Measurements from ENCODE around the gene MAT2A. TPM values are rescaled to one million over a fixed set of nuclear protein-coding genes. Genes with fewer than 3 reads are reported as not detected.

The MAT2A gene
- polyA plus RNA-seq, 1 experiment = 409 TPM

DNA sequence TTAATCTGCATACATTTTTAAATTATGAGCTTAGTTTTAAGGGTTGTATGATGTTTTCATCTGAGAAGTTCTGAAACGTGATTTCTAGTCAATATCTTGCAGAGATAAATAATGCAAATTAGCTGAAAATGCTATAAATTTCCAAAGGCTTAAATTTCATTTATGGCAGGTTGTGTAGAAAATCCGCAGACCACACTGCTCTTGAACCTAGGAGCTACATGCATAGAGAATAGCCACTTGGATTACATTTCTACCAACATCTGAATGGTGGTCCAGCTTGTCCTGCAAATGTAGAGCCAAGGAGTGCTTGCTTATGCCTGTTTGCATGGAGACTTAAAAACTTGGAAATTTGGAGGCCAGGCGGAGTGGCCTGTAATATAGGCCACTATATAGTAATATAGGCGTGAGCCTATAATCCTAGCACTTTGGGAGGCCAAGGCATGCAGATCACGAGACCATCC is 6.8 kb downstream of the MAT2A start:
- ChIA-PET POLR2A (interaction anchor here (0.7 to 1.8 kb wide), 5 partner anchors 11 to 129 kb away, joined by 3 to 12 read pairs (median 3); partner anchors contain the start of gene SH2D6), CTCF (interaction anchor here (2.3 kb wide), 1 partner anchor 125 kb away, joined by 14 read pairs; no protein-coding TSS in a partner anchor)
- Histone ChIP-seq H3K27ac (ENCODE audit: low read depth, low read length) (no peak overlapping the region), H3K27me3 (ENCODE audit: control insufficient read depth, insufficient read depth, low read length) (no peaks in the 10 kb centered on the region), H3K4me3 (ENCODE audit: low read depth, low read length) (no peak overlapping the region), H3K9me3 (ENCODE audit: control insufficient read depth, insufficient read depth, low read length) (no peaks in the 10 kb centered on the region)
- TF ChIP-seq, protein P1, sequence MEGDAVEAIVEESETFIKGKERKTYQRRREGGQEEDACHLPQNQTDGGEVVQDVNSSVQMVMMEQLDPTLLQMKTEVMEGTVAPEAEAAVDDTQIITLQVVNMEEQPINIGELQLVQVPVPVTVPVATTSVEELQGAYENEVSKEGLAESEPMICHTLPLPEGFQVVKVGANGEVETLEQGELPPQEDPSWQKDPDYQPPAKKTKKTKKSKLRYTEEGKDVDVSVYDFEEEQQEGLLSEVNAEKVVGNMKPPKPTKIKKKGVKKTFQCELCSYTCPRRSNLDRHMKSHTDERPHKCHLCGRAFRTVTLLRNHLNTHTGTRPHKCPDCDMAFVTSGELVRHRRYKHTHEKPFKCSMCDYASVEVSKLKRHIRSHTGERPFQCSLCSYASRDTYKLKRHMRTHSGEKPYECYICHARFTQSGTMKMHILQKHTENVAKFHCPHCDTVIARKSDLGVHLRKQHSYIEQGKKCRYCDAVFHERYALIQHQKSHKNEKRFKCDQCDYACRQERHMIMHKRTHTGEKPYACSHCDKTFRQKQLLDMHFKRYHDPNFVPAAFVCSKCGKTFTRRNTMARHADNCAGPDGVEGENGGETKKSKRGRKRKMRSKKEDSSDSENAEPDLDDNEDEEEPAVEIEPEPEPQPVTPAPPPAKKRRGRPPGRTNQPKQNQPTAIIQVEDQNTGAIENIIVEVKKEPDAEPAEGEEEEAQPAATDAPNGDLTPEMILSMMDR (IDR thresholded peaks at IDR 0.05; ENCODE audit: low read depth, low read length) = no peak
- no peak for DNase-seq (ENCODE audit: low read depth, low spot score)

- DNase-seq (ENCODE audit: low read depth, low spot score) = no peak
- Histone ChIP-seq H3K4me3 (ENCODE audit: low read depth, low read length) (no peak overlapping the region), H3K27ac (ENCODE audit: low read depth, low read length) (peak overlapping the region; percentile 34), H3K27me3 (ENCODE audit: control insufficient read depth, insufficient read depth, low read length) (no peaks in the 10 kb centered on the region), H3K9me3 (ENCODE audit: control insufficient read depth, insufficient read depth, low read length) (no peaks in the 10 kb centered on the region)
- CTCF ChIA-PET = no interaction called here
- POLR2A ChIA-PET = interaction anchor here (0.6 to 6.3 kb wide), 5 partner anchors 8 to 229 kb away, joined by 3 to 172 read pairs (median 8); partner anchors contain the start of gene MAT2A
- TF ChIP-seq, protein P1 (IDR thresholded peaks at IDR 0.05; ENCODE audit: low read depth, low read length) = no peak
Measured at GRCh38 chr2:85547089-85547858, 8.3 kb downstream of the MAT2A start.

GRCh38 chr2:85547859-85548607 is 9.1 kb downstream of the MAT2A start:
- no peak overlapping the region for H3K4me3 ChIP-seq (ENCODE audit: low read depth, low read length)
- no peak for DNase-seq (ENCODE audit: low read depth, low spot score)
- no peaks in the 10 kb centered on the region for H3K27me3 ChIP-seq (ENCODE audit: control insufficient read depth, insufficient read depth, low read length)
- POLR2A ChIA-PET = interaction anchor here (0.6 to 6.3 kb wide), 8 partner anchors 8 to 253 kb away, joined by 3 to 172 read pairs (median 4); partner anchors contain the start of genes ELMOD3, MAT2A and RETSAT
- CTCF ChIA-PET = interaction anchor here (0.9 to 6.6 kb wide), 3 partner anchors 8 to 127 kb away, joined by 4 to 124 read pairs (median 53); partner anchors contain the start of genes MAT2A and SH2D6
- no peaks in the 10 kb centered on the region for H3K9me3 ChIP-seq (ENCODE audit: control insufficient read depth, insufficient read depth, low read length)
- peak overlapping the region; percentile 40 for H3K27ac ChIP-seq (ENCODE audit: low read depth, low read length)
- TF ChIP-seq, protein P1 (IDR thresholded peaks at IDR 0.05; ENCODE audit: low read depth, low read length) = no peak

DNA sequence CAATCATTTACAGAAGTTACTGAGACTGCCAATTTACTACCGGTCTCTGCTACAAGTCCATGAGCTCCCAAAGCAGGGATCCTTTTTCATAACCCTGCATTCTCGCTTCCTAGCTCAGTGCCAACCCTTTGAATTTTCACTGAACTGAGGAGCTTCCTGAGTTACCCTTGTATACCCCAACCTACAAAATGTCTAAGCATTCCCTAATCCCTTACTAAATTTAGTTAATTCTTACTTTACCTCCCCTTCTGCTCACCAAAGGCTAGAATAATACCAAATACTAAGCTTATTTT is 9.6 kb downstream of the MAT2A start:
- peak overlapping the region; percentile 40 for H3K27ac ChIP-seq (ENCODE audit: low read depth, low read length)

More for the DNA sequence above, 9.6 kb downstream of the MAT2A start:
- Histone ChIP-seq H3K4me3 (ENCODE audit: low read depth, low read length) (no peak overlapping the region), H3K9me3 (ENCODE audit: control insufficient read depth, insufficient read depth, low read length) (no peaks in the 10 kb centered on the region), H3K27me3 (ENCODE audit: control insufficient read depth, insufficient read depth, low read length) (no peaks in the 10 kb centered on the region)
- TF ChIP-seq, protein P1 (IDR thresholded peaks at IDR 0.05; ENCODE audit: low read depth, low read length) = no peak
- ChIA-PET POLR2A (interaction anchor here (0.6 to 6.3 kb wide), 8 partner anchors 9 to 253 kb away, joined by 3 to 172 read pairs (median 5); partner anchors contain the start of genes ELMOD3, MAT2A and RETSAT), CTCF (interaction anchor here (0.9 to 6.6 kb wide), 3 partner anchors 9 to 127 kb away, joined by 4 to 124 read pairs (median 53); partner anchors contain the start of genes MAT2A and SH2D6)
- DNase-seq (ENCODE audit: low read depth, low spot score) = no peak

Measured in AG04450 (cell line).